ENCODE measurements around the gene KLF16.

DNA sequence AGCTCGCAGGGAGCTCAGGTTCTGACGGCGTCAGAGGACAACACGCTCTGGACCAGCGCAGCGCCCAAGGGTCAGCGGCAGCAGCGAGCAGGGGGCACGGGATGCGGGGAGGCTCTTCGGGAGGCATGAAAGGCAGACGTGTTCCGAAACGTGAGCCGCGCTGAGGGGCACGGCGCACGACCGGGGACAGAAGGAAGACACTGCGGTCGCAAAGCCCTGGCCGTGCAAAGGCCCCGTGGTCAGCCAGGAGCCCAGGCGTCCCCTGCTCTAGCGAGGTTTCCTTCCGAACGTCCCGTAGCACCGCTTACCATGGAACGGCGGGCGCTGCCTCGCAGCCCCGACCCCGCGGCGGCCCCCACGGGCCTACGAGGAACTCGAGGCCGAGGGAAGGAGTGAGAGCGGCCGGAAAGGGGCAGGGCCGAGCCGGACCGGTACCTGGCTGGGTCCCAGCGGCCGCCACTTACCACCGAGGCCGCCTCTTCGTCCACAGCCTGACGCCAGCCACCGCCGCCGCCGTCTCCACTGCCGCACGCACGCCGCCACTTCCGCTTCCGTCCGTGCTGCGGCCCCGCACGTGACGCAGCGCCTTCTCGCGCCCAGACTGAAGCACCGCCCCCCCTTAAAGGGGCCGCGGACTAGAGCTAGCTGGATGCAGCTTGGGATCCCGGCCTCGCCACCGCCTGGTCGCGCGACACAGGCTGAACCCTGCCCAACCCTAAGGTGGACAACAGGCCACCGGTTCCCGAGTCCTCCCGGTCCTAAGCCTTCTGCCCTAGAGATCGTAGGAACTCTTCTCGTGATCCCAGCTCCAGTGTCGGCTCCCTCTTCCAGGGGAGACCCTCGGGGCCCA lies 12.5 kb upstream of the KLF16 start:
- TF ChIP-seq, protein P1, sequence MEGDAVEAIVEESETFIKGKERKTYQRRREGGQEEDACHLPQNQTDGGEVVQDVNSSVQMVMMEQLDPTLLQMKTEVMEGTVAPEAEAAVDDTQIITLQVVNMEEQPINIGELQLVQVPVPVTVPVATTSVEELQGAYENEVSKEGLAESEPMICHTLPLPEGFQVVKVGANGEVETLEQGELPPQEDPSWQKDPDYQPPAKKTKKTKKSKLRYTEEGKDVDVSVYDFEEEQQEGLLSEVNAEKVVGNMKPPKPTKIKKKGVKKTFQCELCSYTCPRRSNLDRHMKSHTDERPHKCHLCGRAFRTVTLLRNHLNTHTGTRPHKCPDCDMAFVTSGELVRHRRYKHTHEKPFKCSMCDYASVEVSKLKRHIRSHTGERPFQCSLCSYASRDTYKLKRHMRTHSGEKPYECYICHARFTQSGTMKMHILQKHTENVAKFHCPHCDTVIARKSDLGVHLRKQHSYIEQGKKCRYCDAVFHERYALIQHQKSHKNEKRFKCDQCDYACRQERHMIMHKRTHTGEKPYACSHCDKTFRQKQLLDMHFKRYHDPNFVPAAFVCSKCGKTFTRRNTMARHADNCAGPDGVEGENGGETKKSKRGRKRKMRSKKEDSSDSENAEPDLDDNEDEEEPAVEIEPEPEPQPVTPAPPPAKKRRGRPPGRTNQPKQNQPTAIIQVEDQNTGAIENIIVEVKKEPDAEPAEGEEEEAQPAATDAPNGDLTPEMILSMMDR (IDR thresholded peaks at IDR 0.05; ENCODE audit: insufficient read depth, low read depth, low read length) = no peak
- no peak for TF ChIP-seq EZH2 (IDR thresholded peaks at IDR 0.05; ENCODE audit: insufficient read depth, low read length)
